Peyer's patch (tissue), 4 donors: Measurements from ENCODE around the gene TOB2.

Source experiments
- POLR2A ChIP-seq, 2 donors: fragments of 450-650 bp; IDR thresholded peaks; one replicate each; pipeline ENCODE4 v1.5.1; 2017; ENCODE audit warnings: antibody characterized with exemption in 2 of 2, mild to moderate bottlenecking in 2 of 2, moderate library complexity in 2 of 2
- TF ChIP-seq, protein P1 (sequence below), 6 experiments: fragments of 450-650 bp in 4 of 6; fragments of 200-600 bp in 2 of 6; sonication (generic) in 1 of 6; IDR thresholded peaks; one replicate each; pipeline ENCODE4 v1.5.1; 2017 to 2019; ENCODE audit warnings: antibody characterized with exemption in 6 of 6, mild to moderate bottlenecking in 3 of 6, moderate library complexity in 1 of 6

DNA sequence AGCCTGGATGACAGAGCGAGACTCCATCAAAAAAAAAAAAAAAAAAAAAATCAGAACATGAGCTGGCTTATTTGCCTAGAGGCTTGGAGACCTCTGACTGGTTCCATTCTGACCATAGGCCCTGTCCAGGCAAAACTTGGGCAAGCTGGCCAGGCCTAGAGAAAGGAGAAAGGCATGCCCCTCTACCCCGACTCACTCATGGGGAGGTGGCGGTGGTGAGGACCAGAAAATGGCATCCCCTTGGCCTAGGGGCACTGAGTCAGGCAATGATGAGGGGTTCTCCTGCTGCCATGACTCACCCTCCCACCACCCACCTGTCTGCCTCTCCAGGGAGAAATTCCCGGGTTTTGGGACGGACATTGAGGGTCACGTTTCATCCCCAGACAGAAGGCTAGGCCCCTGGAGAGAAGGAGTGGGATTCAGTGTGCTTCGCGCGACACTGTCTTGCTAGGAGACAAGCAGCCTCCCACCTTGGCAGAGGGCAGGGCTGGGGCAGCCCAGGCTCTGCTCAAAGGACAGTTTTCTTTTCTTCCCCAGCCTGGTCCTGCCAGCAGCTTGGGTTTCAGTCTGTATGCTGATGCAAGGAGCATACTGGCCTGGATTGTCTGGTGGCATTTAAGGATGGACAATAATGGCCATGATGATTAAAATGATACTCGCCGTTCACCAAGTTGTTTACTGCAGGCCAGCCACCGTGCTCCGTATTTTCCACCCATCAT lies 17.2 kb downstream of the TOB2 start:
- TF ChIP-seq POLR2A (IDR thresholded peaks at IDR 0.05): no peak
- TF ChIP-seq, protein P1, sequence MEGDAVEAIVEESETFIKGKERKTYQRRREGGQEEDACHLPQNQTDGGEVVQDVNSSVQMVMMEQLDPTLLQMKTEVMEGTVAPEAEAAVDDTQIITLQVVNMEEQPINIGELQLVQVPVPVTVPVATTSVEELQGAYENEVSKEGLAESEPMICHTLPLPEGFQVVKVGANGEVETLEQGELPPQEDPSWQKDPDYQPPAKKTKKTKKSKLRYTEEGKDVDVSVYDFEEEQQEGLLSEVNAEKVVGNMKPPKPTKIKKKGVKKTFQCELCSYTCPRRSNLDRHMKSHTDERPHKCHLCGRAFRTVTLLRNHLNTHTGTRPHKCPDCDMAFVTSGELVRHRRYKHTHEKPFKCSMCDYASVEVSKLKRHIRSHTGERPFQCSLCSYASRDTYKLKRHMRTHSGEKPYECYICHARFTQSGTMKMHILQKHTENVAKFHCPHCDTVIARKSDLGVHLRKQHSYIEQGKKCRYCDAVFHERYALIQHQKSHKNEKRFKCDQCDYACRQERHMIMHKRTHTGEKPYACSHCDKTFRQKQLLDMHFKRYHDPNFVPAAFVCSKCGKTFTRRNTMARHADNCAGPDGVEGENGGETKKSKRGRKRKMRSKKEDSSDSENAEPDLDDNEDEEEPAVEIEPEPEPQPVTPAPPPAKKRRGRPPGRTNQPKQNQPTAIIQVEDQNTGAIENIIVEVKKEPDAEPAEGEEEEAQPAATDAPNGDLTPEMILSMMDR (IDR thresholded peaks at IDR 0.05): no peak
